GM23338 (cell line): Measurements from ENCODE around the gene ZNF311. TPM values are rescaled to one million over a fixed set of nuclear protein-coding genes. Genes with fewer than 3 reads are reported as not detected.

Experiments
- ETS1 ChIP-seq: IDR thresholded peaks from 2 replicates; pipeline ENCODE4 v1.6.1; 2016; ENCODE audit warnings: antibody characterized with exemption
- EZH2phosphoT487 ChIP-seq: fragments of 200-600 bp; sonication (generic); IDR thresholded peaks from one replicate; pipeline ENCODE4 v1.8.1; 2018; ENCODE audit warnings: antibody characterized with exemption; ENCODE audit not compliant: unreplicated experiment
- JUNB ChIP-seq: IDR thresholded peaks from one replicate; pipeline ENCODE4 v1.6.1; 2016; ENCODE audit warnings: antibody characterized with exemption; ENCODE audit not compliant: unreplicated experiment
- ZNF114 ChIP-seq: fragments of 250-450 bp; sonication (Bioruptor Pico); IDR thresholded peaks from 2 replicates; pipeline ENCODE4 v1.5.0; 2020; ENCODE audit warnings: mild to moderate bottlenecking, moderate library complexity
- ZNF462 ChIP-seq: fragments of 250-450 bp; sonication (Bioruptor Pico); IDR thresholded peaks from 2 replicates; pipeline ENCODE4 v1.5.0; 2020; ENCODE audit warnings: mild to moderate bottlenecking, moderate library complexity
- polyA plus RNA-seq: library from polyadenylated mRNA; unstranded; fragments of >200 nt; fragmentation: Nextera tagmentation; extraction: Ambion mirVana; gene quantifications from 2 replicates; pipeline ENCODE4 v1.2.1, GENCODE V29; 2016
- small RNA-seq: library from RNA; depleted of rRNA; stranded (forward); fragments of <200 nt; gene quantifications from one replicate; pipeline ENCODE3, GENCODE V24; 2014; ENCODE audit warnings: low replicate concordance
- total RNA-seq: library from RNA; depleted of rRNA; stranded (reverse); fragments of >200 nt; shearing (Covaris generic); gene quantifications from 2 replicates; pipeline ENCODE4 v1.2.3, GENCODE V29; 2014; rRNA removed

The ZNF311 gene
- total and polyA plus RNA-seq, 2 experiments from 2014 or later: 1.5 to 1.8 TPM

- TF ChIP-seq JUNB (no peak), EZH2phosphoT487 (no peak), ZNF114 (CRISPR knock-in tag) (no peak), ZNF462 (CRISPR knock-in tag) (no peak), ETS1 (no peak)
Measured at GRCh38 chr6:28945349-28945748, 59.8 kb downstream of the ZNF311 start (continued).

Small RNA genes within 50 kb of the gene (small RNA-seq; reads per million reads assigned to genes)
- gene RN7SL471P: 1.4 reads per million, percentile 72 among the genes with 10 or more reads in this experiment

Other genes with a start within 250 kb of the ZNF311 start
- 98.4 and 127 TPM in 2 replicates for gene TRIM27, start 81.3 kb downstream of the ZNF311 start, total RNA-seq
- 43.1 and 47.9 TPM in 2 replicates for gene TRIM27, start 81.3 kb downstream of the ZNF311 start, polyA plus RNA-seq
- gene OR2W1, start 39.9 kb upstream of the ZNF311 start, total RNA-seq: not detected in 2 replicates
- not detected in 2 replicates for gene OR2W1, start 39.9 kb upstream of the ZNF311 start, polyA plus RNA-seq
- not detected in 2 replicates for gene OR2B3, start 82.0 kb upstream of the ZNF311 start, total RNA-seq
- not detected in 2 replicates for gene OR2B3, start 82.0 kb upstream of the ZNF311 start, polyA plus RNA-seq
- gene OR2J1, start 94.2 kb upstream of the ZNF311 start, total RNA-seq: not detected in 2 replicates
- gene OR2J1, start 94.2 kb upstream of the ZNF311 start, polyA plus RNA-seq: not detected in 2 replicates
- 0.35 TPM in 1 of 2 replicates, not detected in the other for gene OR2J3, start 102.7 kb upstream of the ZNF311 start, total RNA-seq
- not detected in 2 replicates for gene OR2J3, start 102.7 kb upstream of the ZNF311 start, polyA plus RNA-seq
- not detected in 2 replicates for gene OR2J2, start 165.6 kb upstream of the ZNF311 start, total RNA-seq
- gene OR2J2, start 165.6 kb upstream of the ZNF311 start, polyA plus RNA-seq: not detected in 2 replicates